GM19463 (cell line): ENCODE results near the gene PACS2.
"Not testable (repeated sequence)": the region's sequence is repeated elsewhere in the genome, so short reads cannot be mapped to it uniquely, and the experiment has no call there.

ENCODE experiments used
- ATAC-seq: cut with Tn5 transposase; IDR thresholded peaks from one replicate; pipeline ENCODE4 v1.9.1; 2021; ENCODE audit warnings: mild to moderate bottlenecking, moderate library complexity; ENCODE audit not compliant: unreplicated experiment

PACS2 gene

DNA sequence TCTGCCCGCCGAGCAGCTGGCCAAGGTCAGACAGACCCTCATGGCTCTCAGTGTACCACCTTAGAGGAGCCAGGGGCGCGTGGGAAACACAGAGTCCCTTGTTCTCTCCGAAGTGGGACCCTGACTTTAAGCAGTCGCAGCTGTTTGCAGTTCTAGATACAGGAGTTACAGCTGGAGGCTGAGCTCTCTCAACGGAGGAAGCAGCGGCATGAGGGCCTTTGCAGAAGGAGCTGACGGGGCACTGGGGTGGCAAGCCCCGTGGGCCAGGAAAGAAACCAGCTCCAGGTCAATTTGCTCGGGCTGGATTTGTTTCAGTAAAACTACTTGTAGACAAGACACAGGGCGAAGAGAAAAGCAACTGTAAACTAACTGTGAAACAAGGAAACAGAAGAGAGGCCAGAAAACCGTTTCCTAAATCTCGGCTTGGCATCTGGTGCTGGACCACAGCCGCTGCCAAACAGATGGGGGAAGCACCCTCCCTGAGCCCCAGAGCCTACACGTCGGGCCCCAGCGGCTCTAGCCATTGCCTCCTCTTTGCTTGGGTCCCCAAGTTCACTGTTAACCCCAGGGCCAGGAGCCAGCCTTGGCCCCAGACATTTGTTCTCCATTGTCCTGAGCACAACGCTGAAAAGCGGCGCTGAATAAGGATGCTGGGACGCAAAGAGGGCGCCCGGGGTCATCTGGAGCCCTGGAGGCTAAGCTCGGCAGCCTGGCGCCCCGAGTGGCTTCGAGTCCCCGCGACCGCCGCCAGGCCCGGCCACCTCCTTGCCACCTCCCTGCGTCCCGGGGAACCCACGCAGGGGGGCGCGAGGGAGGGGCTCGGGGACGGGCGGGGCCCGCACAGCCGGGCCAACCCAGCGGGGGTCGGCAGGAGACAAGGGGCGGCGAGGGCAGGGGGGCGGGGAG is 914 bp upstream of the PACS2 start:
- ATAC-seq, result no peak

DNA sequence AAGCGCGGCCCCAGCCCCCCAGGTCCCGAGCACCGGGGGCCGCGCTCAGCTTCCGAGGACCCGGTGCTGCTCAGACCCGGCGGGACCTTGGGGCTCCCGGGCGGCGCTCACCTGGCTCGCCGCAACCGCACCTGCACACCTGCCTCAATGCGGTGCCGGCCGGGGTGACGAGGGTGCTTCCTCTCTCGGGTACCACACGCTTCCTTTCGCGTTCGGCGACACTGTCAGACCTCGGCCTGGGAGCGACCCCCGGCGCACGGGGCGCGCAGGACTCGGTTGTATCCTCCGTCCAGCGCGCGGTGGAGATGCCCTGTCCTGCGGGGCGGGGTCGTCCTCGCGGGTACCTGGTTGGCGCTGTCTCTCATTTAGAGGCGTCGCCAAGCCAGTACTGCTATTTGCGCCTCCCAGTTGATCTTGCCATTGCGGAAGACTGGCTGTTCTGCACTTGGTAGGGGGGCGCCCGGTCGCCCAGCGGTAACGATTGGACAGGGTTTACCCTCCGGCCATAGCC is 718 bp downstream of the PACS2 start:
- ATAC-seq, result no peak

DNA sequence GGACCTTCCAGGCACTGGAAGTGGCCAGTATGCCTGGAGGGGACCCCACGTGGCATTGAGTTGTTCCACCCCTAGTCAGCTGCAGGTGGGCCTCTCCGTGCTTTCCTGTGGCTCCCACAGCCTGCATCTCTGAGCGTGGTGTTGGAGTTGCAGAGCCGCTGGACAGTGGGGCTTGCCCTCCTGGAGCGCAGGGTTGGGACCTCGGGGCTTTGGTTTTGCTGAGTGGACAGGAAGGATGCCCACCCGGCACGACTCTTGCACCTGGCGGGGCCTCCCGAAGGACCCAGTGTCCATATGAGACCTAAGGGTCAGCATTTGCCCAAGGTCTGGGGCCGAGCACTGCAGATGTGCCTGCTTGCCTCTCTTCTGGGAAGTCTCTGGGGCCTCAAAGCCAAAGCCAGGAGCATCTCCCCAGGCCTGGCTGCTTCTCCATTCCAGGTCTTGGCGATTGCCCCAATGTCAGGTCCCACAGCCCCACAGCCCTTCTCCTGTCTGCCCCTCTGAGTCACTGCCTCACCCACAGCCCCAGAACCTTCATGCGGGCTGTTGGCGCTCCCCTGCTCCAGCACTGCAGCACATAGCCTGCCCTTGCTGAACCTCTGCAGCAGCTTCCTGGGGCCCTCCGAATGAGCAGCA is 1.5 kb downstream of the PACS2 start:
- ATAC-seq, result no peak

DNA sequence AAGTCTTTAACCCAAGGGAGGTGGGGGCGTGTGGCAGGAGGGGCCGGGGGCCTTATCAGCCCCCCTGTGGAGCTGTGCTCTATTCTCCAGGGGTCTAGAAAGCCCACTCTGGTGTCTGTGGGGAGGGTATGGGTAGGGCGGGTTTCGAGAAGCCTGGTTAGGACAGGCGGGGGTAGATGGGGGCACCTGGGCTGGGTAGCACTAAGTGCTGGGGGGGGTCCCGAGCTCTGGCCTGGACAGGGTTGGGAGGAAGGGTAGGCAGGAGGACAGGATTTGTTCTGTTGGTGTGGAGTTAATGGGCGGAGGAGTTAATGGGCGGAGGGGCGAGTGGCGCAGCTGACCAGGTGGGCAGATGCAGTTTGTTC is 2.0 kb downstream of the PACS2 start:
- ATAC-seq, result no peak

DNA sequence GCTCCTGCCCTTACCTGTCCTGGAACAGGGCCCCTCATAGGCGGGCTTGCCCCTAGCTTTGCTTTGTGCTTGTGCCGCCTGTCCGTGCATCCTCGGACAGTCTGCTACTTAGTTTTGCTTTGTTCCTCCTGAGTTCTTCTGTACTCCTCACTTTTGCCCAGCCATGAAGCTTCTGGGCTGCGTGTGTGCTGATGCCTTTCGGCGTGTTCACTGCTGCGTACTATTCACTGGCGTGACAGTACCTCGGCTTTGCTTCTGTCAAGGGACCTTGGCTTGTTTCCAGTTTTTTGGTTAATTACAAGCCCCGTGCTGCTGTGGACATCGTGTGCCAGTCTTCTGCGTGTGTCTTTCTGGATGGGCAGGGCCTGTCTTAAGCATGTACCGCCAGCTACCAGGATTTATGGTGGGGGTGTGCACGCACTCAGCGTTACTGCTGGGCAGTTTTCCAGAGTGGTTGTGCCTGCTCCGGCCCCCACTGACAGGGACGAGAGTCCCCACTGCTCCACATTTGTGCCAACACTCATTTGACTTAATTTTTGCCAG is 2.5 kb downstream of the PACS2 start:
- ATAC-seq, result no peak

DNA sequence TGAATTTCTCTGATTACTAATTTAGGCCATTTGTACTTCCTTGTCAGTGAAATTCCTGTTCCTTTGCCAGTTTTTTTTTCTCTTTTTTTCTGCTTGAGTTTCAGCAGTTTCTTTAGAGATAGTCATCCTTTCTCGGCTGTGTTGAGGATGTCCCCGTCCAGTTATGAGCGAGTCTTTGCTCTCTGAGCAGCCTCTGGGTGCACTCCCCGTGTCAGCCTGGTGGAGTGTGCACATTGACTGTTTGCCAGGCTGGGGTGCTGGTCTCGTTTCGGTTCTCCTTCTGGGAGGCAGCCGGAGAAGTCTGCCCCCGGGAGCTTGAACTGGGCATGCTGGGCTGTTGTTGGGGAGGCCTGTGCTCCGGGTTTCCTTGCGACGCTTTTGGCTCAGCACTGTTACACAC is 3.0 kb downstream of the PACS2 start:
- ATAC-seq, result no peak

DNA sequence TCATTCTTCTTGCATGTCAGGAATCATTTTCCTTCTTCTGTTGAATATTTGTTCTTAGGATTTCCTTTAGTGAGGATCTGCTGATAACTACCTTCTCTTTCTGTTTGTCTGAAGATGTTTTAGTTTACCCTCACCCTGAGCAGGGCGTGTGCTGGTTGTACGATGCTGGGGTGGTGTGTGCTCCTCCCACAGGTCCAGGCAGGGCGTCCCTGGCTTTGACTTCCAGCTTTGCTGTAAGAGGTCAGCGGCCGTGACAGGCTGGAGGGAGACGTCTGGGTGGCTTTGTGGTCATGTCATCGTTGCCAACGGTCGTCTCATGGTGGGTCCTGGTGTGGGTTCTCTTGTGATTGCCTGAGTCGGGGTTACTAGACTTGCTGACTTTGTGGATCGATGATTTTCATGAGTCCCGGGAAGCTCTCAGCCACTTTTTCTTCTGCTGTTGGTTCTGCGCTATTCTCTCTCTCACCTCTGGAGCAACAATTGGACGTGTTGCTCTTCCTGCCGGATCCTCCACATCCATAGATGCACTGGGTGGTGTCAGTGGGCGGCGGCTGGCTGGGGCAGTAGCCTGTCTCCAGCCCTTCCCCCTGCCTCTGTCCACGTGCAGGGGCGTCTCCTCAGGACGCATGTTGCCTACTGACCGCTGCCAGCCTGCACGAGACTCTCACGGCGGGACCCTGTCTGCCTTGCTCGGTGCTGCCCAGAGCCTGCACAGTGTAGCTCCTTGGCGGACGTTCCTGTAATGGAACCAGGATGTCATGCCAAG is 8.4 kb downstream of the PACS2 start:
- ATAC-seq, result no peak

DNA sequence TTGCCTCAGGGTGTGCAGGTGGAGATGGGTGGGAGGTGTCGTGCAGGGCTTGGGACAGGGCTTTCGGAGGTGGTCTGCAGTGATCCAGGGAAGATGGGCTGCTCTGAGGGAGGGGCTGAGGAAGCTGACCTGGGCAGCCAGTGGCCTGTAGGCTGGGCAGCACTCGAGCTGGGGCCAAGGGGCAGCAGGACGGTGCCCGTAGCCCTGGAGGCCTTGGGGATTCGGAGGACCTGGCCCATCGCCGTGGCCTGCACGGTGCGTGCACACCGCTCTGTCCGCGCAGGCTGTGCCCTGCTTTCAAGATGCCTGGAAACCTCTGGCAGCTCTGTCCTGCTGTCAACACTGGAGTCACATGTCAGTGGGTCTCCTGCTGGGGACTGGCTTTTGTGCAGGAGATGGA is 9.1 kb downstream of the PACS2 start:
- ATAC-seq, result no peak

DNA sequence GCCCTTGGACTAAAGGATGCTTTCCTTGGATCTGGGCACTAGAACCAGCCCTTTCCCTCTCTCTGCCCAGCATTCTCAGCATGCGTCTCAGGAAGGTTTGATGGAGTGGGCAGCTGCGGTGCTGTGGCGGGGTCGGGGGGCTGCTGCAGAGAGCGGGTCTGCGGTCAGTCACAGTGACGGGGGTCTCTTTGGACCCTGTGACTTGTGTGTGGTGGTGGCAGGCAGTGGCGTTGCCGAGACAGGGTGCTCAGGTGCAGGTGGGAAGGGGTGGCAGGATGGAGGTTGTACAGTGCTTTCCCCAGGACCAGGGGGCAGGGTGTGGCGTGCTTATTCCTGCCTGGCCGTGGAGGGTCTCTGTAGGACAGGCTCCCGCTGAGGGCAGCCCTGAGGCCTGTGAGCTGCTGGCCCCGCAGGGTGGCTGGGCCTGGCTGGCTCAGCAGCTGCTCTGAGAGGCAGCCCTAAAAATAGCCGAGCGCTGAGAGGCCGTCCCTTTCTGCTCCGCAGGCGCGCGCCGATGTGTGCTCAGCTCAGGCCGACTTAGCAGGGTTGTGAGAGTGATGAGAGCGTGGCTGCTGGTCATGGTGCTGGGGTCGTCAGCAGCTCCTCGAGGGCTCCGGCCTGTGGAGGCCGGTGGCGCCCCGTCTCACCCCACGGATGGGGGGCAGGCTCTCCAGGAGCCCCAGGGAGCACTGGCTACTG is 9.7 kb downstream of the PACS2 start:
- no peak for ATAC-seq

DNA sequence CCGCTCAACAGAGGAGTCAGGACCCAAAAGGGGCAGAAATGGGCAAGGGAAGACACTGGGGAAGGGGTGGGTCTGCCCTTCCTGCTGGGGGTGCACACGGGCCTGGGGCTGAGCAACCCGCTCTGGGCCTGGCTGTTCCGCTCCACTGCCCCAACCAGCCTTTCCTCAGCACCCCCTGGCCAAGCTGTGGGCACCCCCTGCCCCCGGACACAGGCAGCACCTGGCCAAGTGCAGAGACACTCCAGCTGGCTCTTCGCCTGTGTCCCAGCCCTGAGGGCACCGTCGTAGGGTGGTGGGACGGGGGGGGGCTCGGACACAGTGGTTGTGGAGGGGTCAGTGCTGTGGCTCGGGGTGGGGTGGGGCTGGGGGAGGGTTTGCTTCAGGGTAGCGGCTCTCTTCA is 10.3 kb downstream of the PACS2 start:
- no peak for ATAC-seq

DNA sequence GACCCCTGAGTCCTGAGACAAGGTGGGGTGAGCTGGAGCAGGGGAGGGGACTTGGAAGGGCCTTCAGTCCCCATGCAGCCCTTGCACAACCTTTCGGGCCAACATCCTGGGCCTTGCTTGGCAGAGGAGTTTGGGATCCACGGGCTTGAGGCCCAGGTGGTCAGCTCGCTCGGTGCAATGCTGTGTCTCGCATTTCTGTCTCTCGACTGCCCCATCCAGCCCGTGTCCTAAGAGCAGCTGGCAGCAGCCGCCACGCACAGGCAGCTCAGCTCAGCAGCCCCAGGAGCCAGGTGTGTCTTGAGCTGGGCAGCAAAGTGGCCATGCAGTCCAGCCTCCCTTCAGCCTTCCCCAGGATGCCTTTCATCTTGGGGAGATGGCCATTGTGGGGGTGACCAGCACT is 10.8 kb downstream of the PACS2 start:
- no peak for ATAC-seq

DNA sequence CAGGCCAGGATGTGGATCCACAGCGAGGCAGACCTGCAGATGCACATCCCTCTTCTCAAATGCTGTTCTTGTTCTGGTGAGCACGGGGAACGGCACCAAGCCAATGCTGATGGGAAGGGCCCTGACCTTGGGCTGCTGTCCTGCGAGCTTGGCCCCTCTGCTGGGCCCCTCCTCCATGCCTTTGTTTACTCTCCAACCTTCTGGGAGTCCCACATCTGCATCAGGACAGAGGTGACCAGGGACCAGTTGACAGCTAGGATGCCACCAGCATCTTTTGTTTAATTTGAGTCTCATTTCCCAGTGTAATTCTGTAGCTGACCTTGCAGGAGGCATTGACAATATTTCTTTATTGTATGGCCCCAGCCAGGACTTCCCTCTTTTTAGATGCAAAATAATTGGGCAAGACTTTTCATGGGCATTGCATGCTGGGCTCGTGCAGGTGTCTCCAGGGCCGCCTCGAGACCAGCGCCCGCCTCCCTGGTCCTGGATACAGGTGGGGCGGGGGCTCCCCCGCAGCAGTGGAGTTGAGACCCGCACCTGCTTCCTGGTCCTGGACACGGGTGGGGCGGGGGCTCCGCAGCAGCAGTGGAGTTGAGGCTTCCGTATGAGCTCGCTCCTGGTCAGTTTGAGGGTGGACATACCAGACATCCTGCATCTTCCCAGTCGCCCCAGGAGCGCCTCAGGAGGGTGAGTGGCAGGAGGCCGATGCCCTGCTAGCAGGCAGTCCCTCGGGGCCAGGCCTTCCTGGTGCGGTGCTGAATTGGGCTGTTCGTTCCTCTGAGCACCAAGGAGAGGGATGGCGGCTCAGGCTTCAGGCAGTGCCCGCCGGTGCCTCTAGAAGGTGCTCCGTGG is 11.4 kb downstream of the PACS2 start:
- ATAC-seq, result no peak

DNA sequence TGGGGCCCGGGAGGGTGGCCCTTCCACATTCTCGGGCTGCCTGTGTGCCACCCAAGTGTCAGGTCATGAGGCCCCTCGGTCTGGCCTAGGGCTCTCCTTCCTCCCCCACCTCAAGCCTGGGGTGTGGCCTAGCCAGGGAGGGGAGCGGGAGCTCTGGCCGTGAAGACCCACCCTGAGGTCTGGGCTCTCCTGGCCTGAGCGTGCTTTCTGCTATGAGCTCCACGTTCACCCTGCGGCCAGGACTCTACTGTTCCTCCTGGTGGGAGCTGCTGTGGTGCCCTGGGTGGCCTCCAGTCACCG is 12.0 kb downstream of the PACS2 start:
- ATAC-seq, result no peak

DNA sequence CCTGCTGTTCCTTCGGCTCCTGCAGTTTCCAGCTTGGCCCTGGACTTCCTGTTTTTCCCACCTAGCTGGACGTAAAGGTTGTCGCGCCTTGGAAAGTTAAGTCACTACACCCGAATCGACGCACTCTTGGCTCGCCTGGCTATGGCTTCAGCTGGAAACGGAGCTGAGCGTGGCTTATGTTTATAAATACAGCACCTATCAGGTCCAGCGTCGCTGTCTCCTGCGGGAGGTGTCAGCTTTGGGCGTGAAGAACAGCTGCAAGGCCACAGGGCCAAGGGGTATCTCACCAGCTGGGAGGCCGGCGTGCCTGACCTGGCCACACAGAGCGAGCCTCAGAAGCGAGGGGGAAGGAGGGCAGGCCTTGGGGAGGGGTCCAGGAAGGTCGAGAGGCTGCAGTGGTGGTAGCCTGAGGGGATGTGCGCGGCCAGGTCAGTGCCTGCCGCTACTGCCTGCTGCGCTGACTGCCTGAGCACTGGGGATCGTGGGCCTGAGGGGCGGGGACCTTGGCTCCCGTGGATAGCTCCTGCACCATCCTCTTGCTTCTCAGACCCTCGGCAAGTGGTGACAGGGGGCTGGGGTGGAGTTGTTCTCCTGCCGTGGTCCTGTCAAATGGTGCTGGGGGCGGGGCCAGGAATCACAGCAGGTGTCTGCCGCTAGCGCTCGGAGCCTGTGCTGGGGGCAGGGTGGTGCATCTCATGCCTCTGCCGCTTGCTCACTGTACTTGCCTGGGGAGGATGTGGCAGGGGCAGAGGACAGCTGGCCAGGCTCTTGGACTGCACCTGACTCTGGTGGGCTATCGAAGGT is 12.5 kb downstream of the PACS2 start:
- ATAC-seq, result no peak

DNA sequence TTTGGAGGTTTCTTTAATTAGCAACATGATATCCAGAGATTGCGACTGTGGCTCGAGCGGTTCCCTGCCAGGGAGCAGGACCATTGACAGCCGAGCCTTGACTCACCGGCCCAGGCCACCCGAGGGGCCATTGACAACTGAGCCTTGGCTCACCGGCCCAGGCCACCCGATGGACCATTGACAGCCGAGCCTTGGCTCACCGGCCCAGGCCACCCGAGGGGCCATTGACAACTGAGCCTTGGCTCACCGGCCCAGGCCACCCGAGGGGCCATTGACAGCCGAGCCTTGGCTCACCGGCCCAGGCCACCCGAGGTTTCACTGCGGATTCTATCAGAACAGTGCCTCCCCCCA is 13.1 kb downstream of the PACS2 start:
- ATAC-seq, result not testable (repeated sequence)

DNA sequence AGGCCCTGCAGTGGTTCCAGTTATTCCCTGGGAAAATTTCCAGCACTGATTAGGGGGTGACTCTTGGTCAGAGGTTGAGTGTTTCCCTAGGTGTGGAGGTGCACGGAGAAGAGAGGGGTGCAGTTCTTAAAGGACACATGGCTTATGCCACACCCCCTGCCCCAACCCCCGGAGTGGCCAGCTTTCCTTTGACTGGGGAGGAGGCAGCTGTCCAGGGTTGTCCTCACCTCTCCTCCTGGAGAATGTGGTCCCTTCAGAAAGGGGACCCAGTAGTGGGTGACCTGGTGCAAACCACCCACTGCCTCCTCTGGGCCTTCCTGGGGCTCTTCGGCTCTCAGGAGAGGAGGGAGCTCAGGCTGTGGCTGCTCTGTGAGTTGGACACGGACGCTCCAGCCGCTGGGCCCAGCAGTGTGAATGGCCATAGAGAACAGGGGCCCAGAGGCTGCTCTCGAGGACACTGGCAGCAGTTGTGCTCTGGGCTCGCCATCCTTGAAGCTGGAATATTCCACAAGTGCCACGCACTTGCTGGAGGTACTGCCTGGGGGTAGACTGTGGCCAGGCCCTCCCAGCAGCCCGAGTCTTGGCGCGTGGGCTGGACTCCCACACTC is 13.6 kb downstream of the PACS2 start:
- no peak for ATAC-seq

DNA sequence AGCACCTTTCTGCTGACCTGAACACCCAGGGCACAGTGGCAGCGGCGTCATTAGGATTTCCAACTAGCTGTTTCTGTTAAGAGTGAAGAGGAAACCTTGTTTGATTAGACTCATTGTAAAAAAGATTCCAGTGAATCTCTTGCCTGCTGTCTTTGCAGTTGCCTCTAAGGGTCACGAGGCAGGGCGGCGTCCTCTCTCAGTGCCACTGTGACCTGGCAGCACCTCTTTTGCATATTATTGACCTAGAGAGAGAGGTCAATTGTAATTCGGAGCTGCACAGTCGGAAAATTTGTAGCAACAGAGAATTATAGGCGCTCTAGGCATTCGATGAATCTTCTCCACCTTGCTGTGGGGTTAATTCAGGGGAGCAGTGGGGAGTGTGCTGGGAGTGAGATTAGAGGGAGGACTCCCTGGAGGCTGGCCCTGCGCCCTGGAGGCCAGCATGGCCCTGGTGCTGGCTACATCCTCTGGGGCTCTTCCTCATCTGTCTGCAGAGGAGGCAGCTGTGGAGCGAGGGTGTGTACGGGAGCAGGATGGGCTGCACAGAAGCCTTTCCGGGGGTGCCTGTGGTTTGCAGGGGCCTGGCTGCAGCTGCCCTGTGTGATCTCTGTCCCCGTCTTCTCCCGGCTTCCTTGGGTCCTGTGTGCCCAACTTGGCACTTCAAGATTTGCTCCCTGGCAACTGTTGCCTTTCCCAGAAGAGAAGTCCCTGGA is 14.3 kb downstream of the PACS2 start:
- no peak for ATAC-seq

DNA sequence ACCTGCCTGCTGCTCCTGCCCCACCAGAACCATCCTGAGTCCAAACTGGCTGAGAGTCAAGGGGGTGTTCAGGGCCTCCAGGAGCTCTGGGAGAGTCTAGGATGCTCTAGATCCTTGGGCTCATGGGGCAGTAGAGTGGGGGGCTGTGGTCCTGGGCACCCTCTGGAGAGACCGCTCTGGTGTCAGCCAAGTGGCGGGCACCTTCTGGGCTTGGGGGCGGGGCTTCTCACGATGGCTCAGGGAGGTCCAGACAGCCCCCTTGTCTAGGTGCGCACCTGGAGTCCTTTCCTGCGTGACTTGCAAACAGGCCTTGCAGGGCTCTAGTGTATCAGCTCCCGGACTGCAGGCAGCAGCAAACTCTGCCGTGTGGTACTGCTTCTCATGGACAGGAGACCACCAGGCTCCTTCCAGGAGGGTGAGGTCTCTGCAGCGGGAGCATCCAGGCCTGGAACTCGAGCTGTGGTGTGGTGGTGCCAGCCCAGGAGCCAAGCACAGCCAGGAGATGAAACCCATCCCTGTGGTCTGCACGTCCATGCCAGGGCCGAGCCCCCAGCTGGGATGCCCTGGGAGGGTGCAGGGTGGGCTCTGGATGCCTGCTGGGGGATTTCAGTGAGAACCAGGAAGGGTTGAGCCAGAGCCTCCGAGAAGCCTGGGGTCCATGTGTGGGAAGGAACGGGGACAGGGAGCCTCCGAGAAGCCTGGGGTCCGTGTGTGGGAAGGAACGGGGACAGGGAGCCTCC is 15.0 kb downstream of the PACS2 start:
- no peak for ATAC-seq
